ENCODE measurements around the gene SHH. TPM values are rescaled to one million over a fixed set of nuclear protein-coding genes. Genes with fewer than 3 reads are reported as not detected.

SHH gene
- total and polyA plus RNA-seq, 2 donors (not counting 3 experiments of a cell fraction or from before 2014, with no cell fraction given), result not detected

GRCh38 chr7:155840909-155841308 is 28.6 kb upstream of the SHH start:
- no peaks in the 10 kb centered on the region for H4K20me1 ChIP-seq (replicated peaks; ENCODE audit: control insufficient read depth, extremely low read depth, insufficient read depth, low read length)
- H3K4me1 ChIP-seq (ENCODE audit: control insufficient read depth, extremely low read depth, insufficient read depth, low read length), result no peaks in the 10 kb centered on the region
- no peak overlapping the region for H3K9ac ChIP-seq (replicated peaks; ENCODE audit: extremely low read depth, insufficient read depth, low read length)
- H3K27ac ChIP-seq (ENCODE audit: insufficient read depth, low read depth, low read length), result no peak overlapping the region
- DNase-seq (ENCODE audit: low read depth, low spot score) (no peak), FAIRE-seq (no peak)
- no TSS peak for BruUV-seq (replicated peaks)
- no peaks in the 10 kb centered on the region for H3K79me2 ChIP-seq (ENCODE audit: control insufficient read depth, insufficient read depth, low read length)
- H3K27me3 ChIP-seq (ENCODE audit: control insufficient read depth in 2 of 2, insufficient read depth in 2 of 2, low read length in 2 of 2), result no peaks in the 10 kb centered on the region
- intact Hi-C loops (cut with micrococcal nuclease), result no loop called here
- CTCF ChIA-PET, result no interaction called here
- dilution Hi-C loops (cut with MboI; ENCODE audit: extremely low pct_ligation_motif_present, low sequenced_read_pairs), result no loop called here
- no peak overlapping the region for H2AFZ ChIP-seq (ENCODE audit: low read depth, low read length)
- H3K4me3 ChIP-seq (replicated peaks in 1 of 3; ENCODE audit: insufficient read depth in 1 of 3, low read depth in 1 of 3, low read length in 3 of 3), result no peak overlapping the region
- no peaks in the 10 kb centered on the region for H3K9me1 ChIP-seq (replicated peaks; ENCODE audit: control insufficient read depth, extremely low read depth, insufficient read depth, low read length)
- no peaks in the 10 kb centered on the region for H3K9me3 ChIP-seq (replicated peaks; ENCODE audit: control insufficient read depth, insufficient read depth, low read length)
- POLR2A ChIA-PET, result no interaction called here
- no peak overlapping the region for H3K4me2 ChIP-seq (ENCODE audit: insufficient read depth, low read length)
- TF ChIP-seq JUN (IDR thresholded peaks at IDR 0.05; ENCODE audit: borderline replicate concordance, insufficient read depth, insufficient read length, low read depth) (no peak), GATA2 (IDR thresholded peaks at IDR 0.05; ENCODE audit: insufficient read depth, insufficient read length, low read depth, low read length) (no peak), FOS (IDR thresholded peaks at IDR 0.05; ENCODE audit: borderline replicate concordance, insufficient read depth, low read length) (no peak), POLR2A (IDR thresholded peaks at IDR 0.05; ENCODE audit: low read depth, low read length) (no peak), POLR2AphosphoS5 (IDR thresholded peaks at IDR 0.05; ENCODE audit: insufficient read depth, low read depth, low read length) (no peak), EZH2 (IDR thresholded peaks at IDR 0.05; ENCODE audit: borderline replicate concordance, low read depth, low read length, severe bottlenecking) (no peak), MAX (IDR thresholded peaks at IDR 0.05; ENCODE audit: insufficient read depth, insufficient read length) (no peak), MYC (IDR thresholded peaks at IDR 0.05; ENCODE audit: low read depth, low read length) (no peak)
- TF ChIP-seq, protein P1, sequence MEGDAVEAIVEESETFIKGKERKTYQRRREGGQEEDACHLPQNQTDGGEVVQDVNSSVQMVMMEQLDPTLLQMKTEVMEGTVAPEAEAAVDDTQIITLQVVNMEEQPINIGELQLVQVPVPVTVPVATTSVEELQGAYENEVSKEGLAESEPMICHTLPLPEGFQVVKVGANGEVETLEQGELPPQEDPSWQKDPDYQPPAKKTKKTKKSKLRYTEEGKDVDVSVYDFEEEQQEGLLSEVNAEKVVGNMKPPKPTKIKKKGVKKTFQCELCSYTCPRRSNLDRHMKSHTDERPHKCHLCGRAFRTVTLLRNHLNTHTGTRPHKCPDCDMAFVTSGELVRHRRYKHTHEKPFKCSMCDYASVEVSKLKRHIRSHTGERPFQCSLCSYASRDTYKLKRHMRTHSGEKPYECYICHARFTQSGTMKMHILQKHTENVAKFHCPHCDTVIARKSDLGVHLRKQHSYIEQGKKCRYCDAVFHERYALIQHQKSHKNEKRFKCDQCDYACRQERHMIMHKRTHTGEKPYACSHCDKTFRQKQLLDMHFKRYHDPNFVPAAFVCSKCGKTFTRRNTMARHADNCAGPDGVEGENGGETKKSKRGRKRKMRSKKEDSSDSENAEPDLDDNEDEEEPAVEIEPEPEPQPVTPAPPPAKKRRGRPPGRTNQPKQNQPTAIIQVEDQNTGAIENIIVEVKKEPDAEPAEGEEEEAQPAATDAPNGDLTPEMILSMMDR (IDR thresholded peaks at IDR 0.05; ENCODE audit: extremely low read depth in 1 of 2, insufficient read depth in 1 of 2, low read depth in 1 of 2, low read length in 2 of 2), result no peak
- H3K36me3 ChIP-seq (ENCODE audit: control insufficient read depth in 2 of 2, extremely low read depth in 1 of 2, insufficient read depth in 2 of 2, low read length in 2 of 2), result no peaks in the 10 kb centered on the region
